GM23248 (cell line): ENCODE results near the gene LDB1.

Source experiments
- EZH2 ChIP-seq: fragments of 200-600 bp; sonication (generic); IDR thresholded peaks from 2 replicates; pipeline ENCODE4 v1.6.1; 2018; ENCODE audit warnings: antibody characterized with exemption, mild to moderate bottlenecking; ENCODE audit not compliant: insufficient read depth, poor library complexity, severe bottlenecking
- EZH2phosphoT487 ChIP-seq: fragments of 200-600 bp; sonication (generic); IDR thresholded peaks from 2 replicates; pipeline ENCODE4 v1.6.1; 2018; ENCODE audit warnings: antibody characterized with exemption, moderate library complexity, mild to moderate bottlenecking, low read depth; ENCODE audit not compliant: insufficient read depth

DNA sequence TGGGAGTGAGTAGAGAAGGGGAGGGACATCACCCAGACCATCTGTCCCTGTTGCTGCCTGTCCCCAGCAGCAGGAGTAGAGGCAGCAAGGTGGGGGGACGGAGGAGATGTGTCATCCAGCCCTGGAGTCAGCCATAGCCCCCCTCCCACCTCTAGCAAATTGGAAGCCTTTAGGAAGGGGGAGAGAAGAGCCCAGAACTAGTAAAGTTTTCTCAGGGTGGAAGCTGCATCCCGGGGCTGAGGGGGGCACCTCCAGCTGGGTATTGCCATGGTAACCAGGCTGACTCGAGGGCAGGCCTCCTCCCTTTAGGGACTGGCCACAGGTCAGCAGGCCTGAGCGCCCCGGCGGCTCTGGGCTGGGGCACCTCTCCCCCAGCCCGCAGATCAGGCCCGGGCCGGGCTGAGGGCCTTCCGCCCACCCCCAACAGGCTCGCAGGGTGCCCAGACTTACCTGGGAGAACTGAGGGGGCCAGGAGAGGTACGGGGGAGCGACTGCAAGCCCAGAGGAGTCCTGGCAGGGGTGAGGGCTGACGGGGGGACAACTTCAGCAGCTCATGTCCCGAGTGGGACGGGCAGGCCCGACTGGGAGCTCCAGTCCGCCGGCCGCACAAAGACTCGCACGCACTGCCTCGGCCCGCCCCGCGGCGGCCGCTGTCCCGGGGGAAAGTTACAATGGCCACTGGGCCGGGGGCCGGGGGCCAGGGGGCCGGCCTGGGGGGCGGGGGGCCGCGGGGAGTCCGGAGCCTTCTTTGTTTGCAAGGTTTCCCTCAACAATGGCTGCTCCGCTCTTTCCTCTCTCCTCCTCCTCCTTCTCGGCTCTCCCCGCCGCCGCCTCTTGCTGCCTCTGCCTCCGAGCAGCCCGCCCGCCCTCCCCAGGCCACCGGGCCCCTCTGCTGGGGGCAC, 6.0 kb downstream of the LDB1 start:
- no peak for TF ChIP-seq EZH2phosphoT487
- no peak for TF ChIP-seq EZH2
